SK-N-MC (cell line): Measurements from ENCODE around the gene ZMIZ1.

Experiments
- DNase-seq: peaks from one replicate; pipeline ENCODE4 v3.0.0-alpha.2; 2011; ENCODE audit warnings: low read depth, low spot score
- H3K27ac ChIP-seq: fragments of 200-600 bp; sonication (generic); 2 replicates; pipeline ENCODE4 v1.5.1; 2016; ENCODE audit warnings: mixed run types
- H3K36me3 ChIP-seq: fragments of 200-600 bp; sonication (generic); 2 replicates; pipeline ENCODE4 v1.6.1; 2017; ENCODE audit warnings: antibody characterized with exemption, low read length, mixed read lengths; ENCODE audit not compliant: insufficient read depth
- H3K4me3 ChIP-seq: fragments of 200-600 bp; sonication (generic); 2 replicates; pipeline ENCODE4 v1.5.1; 2016
- H3K9ac ChIP-seq: fragments of 200-600 bp; sonication (generic); 2 replicates; pipeline ENCODE4 v1.8.0; 2017; ENCODE audit warnings: mixed run types, mixed read lengths; ENCODE audit not compliant: insufficient read length
- H3K9me3 ChIP-seq: fragments of 200-600 bp; sonication (generic); 2 replicates; pipeline ENCODE4 v1.6.1; 2017; ENCODE audit warnings: low read depth, mild to moderate bottlenecking, antibody characterized with exemption, low read length, moderate library complexity, mixed read lengths
- EZH2 ChIP-seq: fragments of 200-600 bp; sonication (generic); IDR thresholded peaks from one replicate; pipeline ENCODE4 v1.6.1; 2017; ENCODE audit warnings: antibody characterized with exemption
- FOXP2 ChIP-seq: optimal IDR thresholded peaks from 2 replicates; pipeline ENCODE3; 2011; ENCODE audit warnings: mild to moderate bottlenecking, moderate library complexity; ENCODE audit not compliant: insufficient read depth; ENCODE audit errors: extremely low read length, control extremely low read depth
- POLR2AphosphoS5 ChIP-seq: IDR thresholded peaks from 2 replicates; pipeline ENCODE4 v1.6.1; 2012; ENCODE audit warnings: mild to moderate bottlenecking, low read depth, low read length, borderline replicate concordance

The ZMIZ1 gene

DNA sequence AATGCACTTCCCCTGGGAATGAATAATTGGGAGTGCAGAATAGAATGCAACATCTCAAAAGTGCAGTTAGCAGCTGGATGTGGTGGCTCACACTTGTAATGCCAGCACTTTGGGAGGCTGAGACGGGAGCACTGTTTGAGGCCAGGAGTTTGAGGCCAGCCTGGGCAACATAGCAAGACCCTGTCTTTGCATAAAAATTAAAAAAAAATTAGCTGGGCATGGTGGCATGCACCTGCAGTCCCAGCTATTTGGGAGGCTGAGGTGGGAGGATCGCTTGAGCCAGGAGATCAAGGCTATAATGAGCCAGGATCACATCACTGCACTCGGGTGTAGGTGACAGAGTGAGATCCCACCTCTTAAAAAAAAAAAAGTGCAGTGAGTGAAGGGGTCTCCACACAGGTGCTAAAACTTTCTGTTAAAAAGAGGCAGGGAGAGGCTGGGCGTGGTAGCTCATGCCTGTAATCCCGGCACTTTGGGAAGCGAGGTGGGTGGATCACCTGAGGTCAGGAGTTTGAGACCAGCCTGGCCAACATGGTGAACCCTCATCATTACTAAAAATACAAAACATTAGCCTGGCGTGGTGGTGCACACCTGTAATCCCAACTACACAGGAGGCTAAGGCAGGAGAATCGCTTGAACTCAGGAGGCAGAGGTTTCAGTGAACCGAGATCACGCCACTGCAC is 13.5 kb upstream of the ZMIZ1 start:
- no peak overlapping the region for H3K4me3 ChIP-seq
- no peak for DNase-seq
- TF ChIP-seq EZH2 (no peak), FOXP2 (no peak)
- H3K36me3 ChIP-seq = no peaks in the 10 kb centered on the region
- H3K9me3 ChIP-seq = no peaks in the 10 kb centered on the region
- H3K27ac ChIP-seq = no peak overlapping the region
- H3K9ac ChIP-seq = no peak overlapping the region

- Histone ChIP-seq H3K36me3 (no peaks in the 10 kb centered on the region), H3K4me3 (no peak overlapping the region), H3K9ac (no peak overlapping the region), H3K27ac (no peak overlapping the region), H3K9me3 (no peaks in the 10 kb centered on the region)
- no peak for TF ChIP-seq POLR2AphosphoS5
- TF ChIP-seq FOXP2 = no peak
- DNase-seq = no peak
Measured at GRCh38 chr10:79055892-79056291, 12.9 kb upstream of the ZMIZ1 start.

GRCh38 chr10:79056361-79056735 is 12.4 kb upstream of the ZMIZ1 start:
- TF ChIP-seq POLR2AphosphoS5 (no peak), EZH2 (no peak), FOXP2 (no peak)
- no peak overlapping the region for H3K27ac ChIP-seq
- H3K4me3 ChIP-seq = no peak overlapping the region
- H3K9ac ChIP-seq = no peak overlapping the region
- H3K36me3 ChIP-seq = no peaks in the 10 kb centered on the region
- H3K9me3 ChIP-seq = no peaks in the 10 kb centered on the region
- no peak for DNase-seq

- H3K36me3 ChIP-seq = no peaks in the 10 kb centered on the region
- TF ChIP-seq FOXP2 = no peak
- TF ChIP-seq POLR2AphosphoS5 = no peak
- TF ChIP-seq EZH2 = no peak
- H3K4me3 ChIP-seq = no peak overlapping the region
- H3K27ac ChIP-seq = no peak overlapping the region
- H3K9ac ChIP-seq = no peak overlapping the region
- H3K9me3 ChIP-seq = no peaks in the 10 kb centered on the region
- no peak for DNase-seq
Measured at GRCh38 chr10:79056736-79057391, 11.9 kb upstream of the ZMIZ1 start.

DNA sequence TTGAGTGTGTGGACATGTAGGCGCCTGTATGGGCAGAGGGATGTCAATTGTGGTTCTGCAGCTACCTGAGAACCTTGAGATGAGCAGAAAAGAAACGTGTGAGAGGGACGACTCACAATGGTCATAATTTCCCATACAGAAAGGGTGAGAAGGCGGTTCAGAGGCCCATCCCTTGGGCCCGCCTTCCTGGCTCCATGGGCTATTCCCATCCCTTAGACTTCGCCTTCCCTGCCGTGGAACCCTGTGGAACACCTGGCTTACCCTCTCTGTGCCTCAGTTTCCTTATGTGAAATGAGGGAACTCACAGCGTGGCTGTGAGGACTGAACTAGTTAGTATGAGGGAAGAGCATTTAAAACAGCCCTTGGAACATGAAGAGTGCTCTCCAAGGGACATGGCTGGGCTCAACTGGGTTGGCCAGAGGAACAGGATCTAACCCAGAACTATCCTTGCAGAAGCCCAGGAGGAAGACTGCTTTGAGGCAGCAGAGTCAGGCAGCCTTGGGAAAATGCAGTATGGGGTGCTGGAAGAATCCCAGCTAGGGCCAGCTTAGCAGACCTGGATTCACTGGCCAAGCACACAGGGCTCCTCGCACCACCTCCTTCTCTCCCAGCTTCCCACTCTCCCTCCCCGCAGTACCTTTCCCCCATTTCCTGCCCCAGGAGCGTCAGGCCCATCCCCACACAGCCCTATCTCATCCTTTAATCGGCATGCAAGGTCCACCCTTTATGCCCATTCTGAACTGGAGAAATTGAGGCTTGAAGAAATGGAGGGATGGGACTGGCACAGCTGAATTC is 11.1 kb upstream of the ZMIZ1 start:
- H3K36me3 ChIP-seq = no peaks in the 10 kb centered on the region
- H3K9ac ChIP-seq = no peak overlapping the region
- H3K9me3 ChIP-seq = no peaks in the 10 kb centered on the region
- H3K4me3 ChIP-seq = no peak overlapping the region
- TF ChIP-seq EZH2 = no peak
- TF ChIP-seq POLR2AphosphoS5 = no peak
- no peak for TF ChIP-seq FOXP2
- no peak for DNase-seq
- no peak overlapping the region for H3K27ac ChIP-seq

GRCh38 chr10:79058899-79059841 is 9.6 kb upstream of the ZMIZ1 start:
- Histone ChIP-seq H3K9me3 (no peaks in the 10 kb centered on the region), H3K27ac (no peak overlapping the region), H3K9ac (no peak overlapping the region), H3K4me3 (no peak overlapping the region), H3K36me3 (no peaks in the 10 kb centered on the region)
- no peak for DNase-seq
- TF ChIP-seq FOXP2 (no peak), POLR2AphosphoS5 (no peak), EZH2 (no peak)

GRCh38 chr10:79059859-79060379 is 8.8 kb upstream of the ZMIZ1 start:
- Histone ChIP-seq H3K9me3 (no peaks in the 10 kb centered on the region), H3K36me3 (no peaks in the 10 kb centered on the region), H3K9ac (no peak overlapping the region), H3K4me3 (no peak overlapping the region), H3K27ac (no peak overlapping the region)
- TF ChIP-seq POLR2AphosphoS5 (no peak), FOXP2 (no peak), EZH2 (no peak)
- DNase-seq = no peak

DNA sequence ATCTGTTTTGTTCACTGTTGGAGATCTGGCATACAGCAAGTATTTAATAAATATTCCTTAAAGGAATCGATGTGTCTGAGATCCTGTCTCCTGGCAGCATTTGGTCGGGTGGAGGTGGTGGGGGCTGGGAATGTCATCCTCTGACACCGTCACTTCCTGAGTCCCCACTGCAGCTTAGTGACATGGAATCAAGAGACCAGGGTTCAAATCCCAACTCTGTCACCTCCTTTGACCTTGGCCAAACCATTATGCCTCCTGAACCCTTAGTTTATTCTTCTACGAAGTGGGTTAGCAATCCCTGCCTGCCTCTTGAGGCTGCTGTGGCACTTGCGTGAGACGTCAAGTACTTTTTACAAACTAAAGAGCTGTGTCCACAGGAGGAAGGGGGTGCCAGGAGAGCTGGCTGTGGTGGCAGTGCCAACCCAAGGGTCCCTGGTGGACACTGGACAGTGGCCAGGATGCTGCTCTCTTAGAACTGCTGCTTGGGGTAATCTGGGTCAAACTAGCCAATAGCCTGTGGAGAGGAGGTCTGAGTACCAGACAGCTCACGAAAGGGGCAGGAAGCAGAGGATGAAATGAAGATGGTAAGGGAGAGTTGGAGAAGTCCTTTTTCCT is 8.0 kb upstream of the ZMIZ1 start:
- DNase-seq = no peak
- no peak overlapping the region for H3K27ac ChIP-seq
- TF ChIP-seq POLR2AphosphoS5 (no peak), FOXP2 (no peak), EZH2 (no peak)
- H3K9me3 ChIP-seq = no peaks in the 10 kb centered on the region
- no peak overlapping the region for H3K4me3 ChIP-seq
- no peaks in the 10 kb centered on the region for H3K36me3 ChIP-seq
- H3K9ac ChIP-seq = no peak overlapping the region
